Heart right ventricle (tissue), 16 donors: Measurements from ENCODE around the gene CYTH2. TPM values are rescaled to one million over a fixed set of nuclear protein-coding genes. Genes with fewer than 3 reads are reported as not detected.
A peak's percentile ranks its signal among the peaks of the same experiment; 100 is the strongest.

ENCODE experiments used
- ATAC-seq, 8 donors: fragments of 200-7000 bp; cut with Tn5 transposase; one replicate each; pipeline ENCODE4 v1.9.1; 2020; ENCODE audit warnings: mild to moderate bottlenecking in 8 of 8, moderate library complexity in 8 of 8, moderate number of reproducible peaks in 1 of 8
- DNase-seq, 2 donors: peaks; one replicate each; pipeline ENCODE4 v3.0.0-alpha.2; 2020
- H3K27ac ChIP-seq, 10 donors: fragments of 200-600 bp; sonication (generic) in 2 of 10; one replicate each; pipeline versions ENCODE4 v1.5.0 to v1.8.0; 2020 to 2022; ENCODE audit warnings: mild to moderate bottlenecking in 3 of 10
- H3K27me3 ChIP-seq, 7 donors: fragments of 200-600 bp; one replicate each; pipeline ENCODE4 v1.8.0; 2021 to 2022; ENCODE audit warnings: mild to moderate bottlenecking in 2 of 7
- H3K36me3 ChIP-seq, 9 donors: fragments of 200-600 bp; sonication (generic) in 1 of 9; one replicate each; pipeline versions ENCODE4 v1.5.0 to v1.8.0; 2020 to 2022; ENCODE audit warnings: mild to moderate bottlenecking in 2 of 9
- H3K4me1 ChIP-seq, 9 donors: fragments of 200-600 bp; sonication (generic) in 1 of 9; one replicate each; pipeline versions ENCODE4 v1.5.0 to v1.8.0; 2020 to 2022; ENCODE audit warnings: mild to moderate bottlenecking in 4 of 9
- H3K4me3 ChIP-seq, 10 donors: fragments of 200-600 bp; sonication (generic) in 2 of 10; one replicate each; pipeline versions ENCODE4 v1.5.0 to v1.8.0; 2020 to 2022; ENCODE audit warnings: mild to moderate bottlenecking in 7 of 10, moderate library complexity in 2 of 10
- H3K9me3 ChIP-seq, 11 donors: fragments of 200-600 bp in 10 of 11; sonication (generic) in 2 of 11; one replicate each; pipeline versions ENCODE4 v1.5.0 to v1.8.0; 2013 to 2022; ENCODE audit warnings: mild to moderate bottlenecking in 2 of 11, control low read depth in 1 of 11, moderate library complexity in 1 of 11
- CTCF ChIP-seq, 9 donors: fragments of 200-600 bp; sonication (generic) in 2 of 9; IDR thresholded peaks; one replicate each; pipeline versions ENCODE4 v1.5.0 to v1.8.0; 2021 to 2022; ENCODE audit warnings: antibody characterized with exemption in 9 of 9, mild to moderate bottlenecking in 5 of 9, moderate library complexity in 1 of 9
- WGBS, 2 donors: extraction: QIAGEN DNeasy Blood & Tissue Kit; methylation state at CpG; one replicate each; pipeline ENCODE4 v1.1.7; 2013; ENCODE audit warnings: inconsistent platforms in 1 of 2; 5-methylcytosine and 5-hydroxymethylcytosine counted together
- intact Hi-C, 10 donors: fragments of 100-400 bp; cut with DNase I; formaldehyde crosslinking; loops; one replicate each; pipeline versions ENCODE4 v1.11.1 to v1.14.2; 2022
- polyA plus RNA-seq, 2 donors: library from polyadenylated mRNA; stranded (reverse); fragments of 200-250 nt; gene quantifications; one replicate each; pipeline ENCODE4 v1.2.3, GENCODE V29; 2013
- total RNA-seq, 10 donors: library from RNA; stranded (reverse); fragmentation: NEBNext Ultra II Directional in 3 of 10; extraction: Animal tissue kit (Norgen Biotek cat#: 25700) in 3 of 10; gene quantifications; one replicate each; pipeline versions ENCODE4 v1.2.1 to v1.2.4, GENCODE V29; 2021 to 2023
- donor health status: Arrhythmogenic right ventricular cardiomyopathy.
- donor health status: ischemic (EF 13 %, LVEDD 7.1; RV severe dilation, severe dysfunction).
- donor health status: healthy with polysubstance abuse.
- donor health status: DM: no; HTN: yes; CAD: no.
- donor health status: DM: no; HTN: no; CAD: no.
- donor health status: ischemic (EF 25% LVEDD 6.9; RV normal size, moderate dysfunction).
- donor health status: ischemic (EF 25% LVEDD 5.7; RV mildly dilated, moderate dysfunction).
- donor health status: healthy.
- donor health status: DM: yes; HTN: yes; CAD: no.
- donor health status: Ischemic cardiomyopathy.
- donor health status: ischemic (EF 35%, LVEDD 5.7; RV mildly dilated, moderate dysfunction).
- donor health status: nonischemic (EF 11% LVEDD 7.7; RV severe dilation, severe dysfunction).
- donor health status: DM: yes; HTN: yes; CAD: no.
- donor health status: PGD.
- donor health status: ischemic (EF 29% LVEDD 5.4; RV normal size, mild dysfunction).
- donor health status: nonischemic (EF 23%, LVEDD 6.1; RV moderate dilation, normal function).

Gene CYTH2
- total and polyA plus RNA-seq, 12 donors, result 25.8 to 41.9 (median 32.2) TPM

- Histone ChIP-seq H3K27me3 (peaks cover 4 to 48% (median 35%) of the 10 kb centered on the region in 7 donors), H3K4me3 (peak within 1 kb of the TSS in 8 of 10 donors; percentile 17 to 37 (median 26)), H3K27ac (no peak within 1 kb of the TSS), H3K36me3 (no peaks in the 10 kb centered on the region), H3K9me3 (no peaks in the 10 kb centered on the region), H3K4me1 (peaks cover 0 to 27% (median 12%) of the 10 kb centered on the region in 9 donors)
- 10 to 11% methylated on average over 32 of the region's 32 CpGs for WGBS, 2 donors
- no peak for TF ChIP-seq CTCF (IDR thresholded peaks at IDR 0.05)
- intact Hi-C loops, result loop anchor here in 3 of 10 donors (2.0 to 5.0 kb wide), 2 partner anchors 63 to 70 kb away; no protein-coding TSS in a partner anchor
- DNase-seq (no peak), ATAC-seq (no peak)
Observed at GRCh38 chr19:48511800-48512503, 42.8 kb downstream of the CYTH2 start, which contains the start of gene LMTK3. Gene LMTK3 (minus strand): TSS chr19:48511835. CDS start chr19:48511576, 259 bp downstream.

- no peak for DNase-seq
- no peak for TF ChIP-seq CTCF (IDR thresholded peaks at IDR 0.05)
- H3K4me3 ChIP-seq, result peak overlapping the region in 3 of 10 donors; percentile 42 to 66 (median 64)
- peaks cover 0 to 27% (median 12%) of the 10 kb centered on the region in 9 donors for H3K4me1 ChIP-seq
- 45 to 46% methylated on average over 19 of the region's 19 CpGs for WGBS, 2 donors
- ATAC-seq, result no peak
- H3K9me3 ChIP-seq, result no peaks in the 10 kb centered on the region
- intact Hi-C loops, result loop anchor here in 2 of 10 donors (5.0 kb wide), 1 partner anchor 70 kb away; no protein-coding TSS in a partner anchor
- no peaks in the 10 kb centered on the region for H3K36me3 ChIP-seq
- no peak overlapping the region for H3K27ac ChIP-seq
- H3K27me3 ChIP-seq, result peaks cover 4 to 48% (median 35%) of the 10 kb centered on the region in 7 donors
Observed at GRCh38 chr19:48512504-48513288, 43.5 kb downstream of the CYTH2 start.

GRCh38 chr19:48513289-48514122, 44.3 kb downstream of the CYTH2 start:
- peak; percentile 69 to 88 (median 78) for ATAC-seq
- 3 to 5% methylated on average over 54 of the region's 54 CpGs for WGBS, 2 donors

More at GRCh38 chr19:48513289-48514122, 44.3 kb downstream of the CYTH2 start:
- TF ChIP-seq CTCF (IDR thresholded peaks at IDR 0.05), result no peak
- Histone ChIP-seq H3K4me1 (peaks cover 0 to 27% (median 12%) of the 10 kb centered on the region in 9 donors), H3K27me3 (peaks cover 4 to 48% (median 35%) of the 10 kb centered on the region in 7 donors), H3K4me3 (peak overlapping the region; percentile 42 to 66 (median 60)), H3K27ac (peak overlapping the region in 3 of 10 donors; percentile 27 to 56 (median 28)), H3K36me3 (no peaks in the 10 kb centered on the region), H3K9me3 (no peaks in the 10 kb centered on the region)
- intact Hi-C loops, result loop anchor here in 2 of 10 donors (5.0 kb wide), 1 partner anchor 69 kb away; no protein-coding TSS in a partner anchor
- peak; percentile 47 to 66 for DNase-seq
